ENCODE results near the gene SLC25A34.

The SLC25A34 gene

DNA sequence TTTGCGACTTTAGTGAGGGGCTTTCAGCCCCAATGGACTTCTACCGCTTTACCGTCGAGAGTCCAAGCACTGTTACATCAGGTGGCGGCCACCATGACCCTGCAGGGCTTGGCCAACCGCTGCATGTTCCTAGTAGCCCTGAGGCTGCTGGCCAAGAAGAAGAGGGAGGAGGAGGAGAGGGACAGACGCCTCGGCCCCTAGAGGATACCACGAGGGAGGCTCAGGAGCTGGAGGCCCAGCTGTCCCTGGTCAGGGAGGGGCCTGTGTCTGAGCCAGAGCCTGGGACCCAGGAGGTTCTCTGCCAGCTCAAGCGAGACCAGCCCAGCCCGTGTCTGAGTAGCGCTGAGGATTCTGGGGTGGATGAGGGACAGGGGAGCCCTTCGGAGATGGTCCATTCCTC lies 8.6 kb upstream of the SLC25A34 start:
- TF ChIP-seq POLR2A (IDR thresholded peaks at IDR 0.05; ENCODE audit: extremely low read depth, insufficient read length) (no peak), MYC (IDR thresholded peaks at IDR 0.05; ENCODE audit: low read depth, low read length) (no peak)
- TF ChIP-seq, protein P1, sequence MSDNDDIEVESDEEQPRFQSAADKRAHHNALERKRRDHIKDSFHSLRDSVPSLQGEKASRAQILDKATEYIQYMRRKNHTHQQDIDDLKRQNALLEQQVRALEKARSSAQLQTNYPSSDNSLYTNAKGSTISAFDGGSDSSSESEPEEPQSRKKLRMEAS (IDR thresholded peaks at IDR 0.05; ENCODE audit: low read depth, low read length), result no peak
- TF ChIP-seq, protein P2, sequence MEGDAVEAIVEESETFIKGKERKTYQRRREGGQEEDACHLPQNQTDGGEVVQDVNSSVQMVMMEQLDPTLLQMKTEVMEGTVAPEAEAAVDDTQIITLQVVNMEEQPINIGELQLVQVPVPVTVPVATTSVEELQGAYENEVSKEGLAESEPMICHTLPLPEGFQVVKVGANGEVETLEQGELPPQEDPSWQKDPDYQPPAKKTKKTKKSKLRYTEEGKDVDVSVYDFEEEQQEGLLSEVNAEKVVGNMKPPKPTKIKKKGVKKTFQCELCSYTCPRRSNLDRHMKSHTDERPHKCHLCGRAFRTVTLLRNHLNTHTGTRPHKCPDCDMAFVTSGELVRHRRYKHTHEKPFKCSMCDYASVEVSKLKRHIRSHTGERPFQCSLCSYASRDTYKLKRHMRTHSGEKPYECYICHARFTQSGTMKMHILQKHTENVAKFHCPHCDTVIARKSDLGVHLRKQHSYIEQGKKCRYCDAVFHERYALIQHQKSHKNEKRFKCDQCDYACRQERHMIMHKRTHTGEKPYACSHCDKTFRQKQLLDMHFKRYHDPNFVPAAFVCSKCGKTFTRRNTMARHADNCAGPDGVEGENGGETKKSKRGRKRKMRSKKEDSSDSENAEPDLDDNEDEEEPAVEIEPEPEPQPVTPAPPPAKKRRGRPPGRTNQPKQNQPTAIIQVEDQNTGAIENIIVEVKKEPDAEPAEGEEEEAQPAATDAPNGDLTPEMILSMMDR (IDR thresholded peaks at IDR 0.05; ENCODE audit: low read depth, low read length), result no peak
- no peak for DNase-seq (ENCODE audit: low read depth)
- H3K4me3 ChIP-seq (ENCODE audit: low read depth, low read length), result no peak overlapping the region

DNA sequence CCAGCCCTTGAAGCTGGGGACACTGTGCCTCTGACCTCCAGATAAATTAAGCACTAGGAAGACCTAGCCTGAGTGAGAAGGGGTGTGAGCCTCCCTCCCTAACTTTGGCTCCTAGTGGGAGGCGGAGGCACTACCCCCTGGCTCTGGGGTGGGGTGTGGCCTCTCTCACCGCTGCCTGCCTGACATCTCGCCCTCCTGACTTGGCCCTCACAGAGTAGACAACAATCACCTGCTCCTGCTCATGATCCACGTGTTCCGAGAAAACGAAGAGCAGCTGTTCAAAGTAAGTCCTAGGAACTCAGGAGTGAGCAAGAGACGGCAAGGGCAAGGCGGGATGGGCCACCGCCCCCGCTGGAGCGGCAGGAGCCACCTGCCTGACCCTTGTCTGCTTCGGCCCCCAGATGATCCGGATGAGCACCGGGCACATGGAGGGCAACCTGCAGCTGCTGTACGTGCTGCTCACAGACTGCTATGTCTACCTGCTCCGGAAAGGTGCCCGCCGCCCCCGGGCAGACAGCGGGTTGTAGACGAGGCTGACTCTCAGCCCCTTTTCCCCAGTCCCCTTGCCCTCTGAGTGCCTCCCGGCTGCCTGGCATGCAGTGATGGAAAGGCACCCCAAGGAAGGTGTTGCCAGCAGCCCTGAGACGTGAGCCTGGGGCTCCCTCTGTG lies 8.1 kb upstream of the SLC25A34 start:
- TF ChIP-seq MYC (IDR thresholded peaks at IDR 0.05; ENCODE audit: low read depth, low read length) (no peak), POLR2A (IDR thresholded peaks at IDR 0.05; ENCODE audit: extremely low read depth, insufficient read length) (no peak)
- TF ChIP-seq, protein P1 (IDR thresholded peaks at IDR 0.05; ENCODE audit: low read depth, low read length), result no peak
- no peak overlapping the region for H3K4me3 ChIP-seq (ENCODE audit: low read depth, low read length)
- no peak for DNase-seq (ENCODE audit: low read depth)

DNA sequence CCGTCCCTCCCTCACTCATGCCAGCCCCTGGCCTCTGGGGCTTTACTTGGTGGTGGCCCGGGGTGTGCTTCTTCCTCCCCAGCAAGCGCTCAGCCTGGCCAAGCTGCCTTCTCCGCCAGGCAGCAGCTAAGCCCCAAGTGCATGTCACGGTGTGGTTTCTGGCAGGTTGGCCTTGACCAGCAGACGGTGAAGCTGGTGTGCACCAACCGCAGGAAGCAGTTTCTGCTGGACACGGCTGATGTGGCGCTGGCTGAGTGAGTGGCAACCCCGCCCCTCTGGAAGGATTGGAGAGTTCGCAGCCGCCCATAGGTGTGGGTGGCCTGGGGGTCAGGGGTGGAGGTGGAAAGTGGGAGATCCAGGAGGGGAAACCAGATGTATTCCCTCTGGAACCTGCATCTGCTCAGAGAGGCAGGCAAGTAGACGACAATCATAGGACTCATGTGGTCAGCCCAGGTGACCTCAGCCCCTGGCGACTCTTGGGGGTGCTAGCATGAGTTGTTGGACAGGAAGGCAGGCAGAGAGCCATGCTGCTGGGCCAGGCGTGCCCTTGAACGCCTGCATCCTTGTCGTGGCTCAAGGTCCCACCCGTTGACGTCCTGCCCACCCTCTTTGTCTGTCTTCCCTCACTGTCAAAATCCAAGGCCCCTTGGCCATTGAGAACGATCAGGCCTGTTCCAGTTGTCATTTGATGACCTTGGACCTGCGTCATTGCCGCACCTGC lies 7.0 kb upstream of the SLC25A34 start:
- H3K4me3 ChIP-seq (ENCODE audit: low read depth, low read length), result no peak overlapping the region
- no peak for DNase-seq (ENCODE audit: low read depth)
- TF ChIP-seq, protein P2 (IDR thresholded peaks at IDR 0.05; ENCODE audit: low read depth, low read length), result no peak
- TF ChIP-seq, protein P1 (IDR thresholded peaks at IDR 0.05; ENCODE audit: low read depth, low read length), result no peak
- TF ChIP-seq MYC (IDR thresholded peaks at IDR 0.05; ENCODE audit: low read depth, low read length), result no peak
- TF ChIP-seq POLR2A (IDR thresholded peaks at IDR 0.05; ENCODE audit: extremely low read depth, insufficient read length), result no peak

DNA sequence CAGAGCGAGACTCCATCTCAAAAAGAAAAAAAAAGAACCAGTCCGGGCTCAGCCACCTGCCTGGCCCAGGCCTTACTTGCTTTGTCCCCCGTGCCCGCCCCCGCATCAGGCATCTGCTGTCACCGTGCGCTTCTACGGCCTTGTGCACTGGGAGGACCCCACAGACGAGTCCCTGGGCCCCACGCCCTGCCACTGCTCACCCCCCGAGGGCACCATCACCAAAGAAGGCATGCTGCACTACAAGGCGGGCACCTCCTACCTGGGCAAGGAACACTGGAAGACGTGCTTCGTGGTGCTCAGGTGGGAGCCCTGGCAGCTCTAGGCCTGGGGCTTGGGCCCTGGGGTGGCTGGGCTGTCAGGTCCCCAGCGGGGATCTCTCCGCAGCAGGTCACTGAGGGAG lies 5.6 kb upstream of the SLC25A34 start:
- DNase-seq (ENCODE audit: low read depth), result no peak
- TF ChIP-seq POLR2A (IDR thresholded peaks at IDR 0.05; ENCODE audit: extremely low read depth, insufficient read length) (no peak), MYC (IDR thresholded peaks at IDR 0.05; ENCODE audit: low read depth, low read length) (no peak)
- TF ChIP-seq, protein P2 (IDR thresholded peaks at IDR 0.05; ENCODE audit: low read depth, low read length), result no peak
- TF ChIP-seq, protein P1 (IDR thresholded peaks at IDR 0.05; ENCODE audit: low read depth, low read length), result no peak
- no peak overlapping the region for H3K4me3 ChIP-seq (ENCODE audit: low read depth, low read length)

DNA sequence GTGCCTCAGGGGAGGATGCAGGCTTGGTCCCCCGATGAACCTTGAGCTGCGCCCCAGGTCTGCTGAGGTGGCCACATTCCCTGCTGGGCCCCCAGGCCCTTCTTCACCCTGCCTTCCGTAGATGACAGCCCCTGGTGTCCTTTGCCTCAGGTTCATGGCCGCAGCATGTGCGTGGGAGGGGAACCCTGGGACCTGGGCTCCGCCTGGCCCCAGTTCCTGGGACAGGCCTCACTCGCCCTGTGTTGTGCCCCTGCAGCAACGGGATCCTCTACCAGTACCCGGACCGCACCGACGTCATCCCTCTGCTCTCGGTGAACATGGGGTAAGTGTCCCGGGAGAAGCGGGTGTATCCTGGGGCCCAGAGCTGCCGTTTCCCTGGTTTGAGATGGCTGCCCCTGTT lies 5.1 kb upstream of the SLC25A34 start:
- H3K4me3 ChIP-seq (ENCODE audit: low read depth, low read length), result no peak overlapping the region
- DNase-seq (ENCODE audit: low read depth), result no peak
- no peak for TF ChIP-seq MYC (IDR thresholded peaks at IDR 0.05; ENCODE audit: low read depth, low read length)
- TF ChIP-seq POLR2A (IDR thresholded peaks at IDR 0.05; ENCODE audit: extremely low read depth, insufficient read length), result no peak
- TF ChIP-seq, protein P2 (IDR thresholded peaks at IDR 0.05; ENCODE audit: low read depth, low read length), result no peak
- TF ChIP-seq, protein P1 (IDR thresholded peaks at IDR 0.05; ENCODE audit: low read depth, low read length), result no peak
